HG03060 (cell line): Measurements from ENCODE around the gene WTAP.
"Not testable (repeated sequence)": the region's sequence is repeated elsewhere in the genome, so short reads cannot be mapped to it uniquely, and the experiment has no call there.

Experiments
- ATAC-seq: cut with Tn5 transposase; IDR thresholded peaks from one replicate; pipeline ENCODE4 v1.9.1; 2021; ENCODE audit warnings: low read depth, moderate number of reproducible peaks; ENCODE audit not compliant: unreplicated experiment

The WTAP gene

GRCh38 chr6:159693128-159693893 is 34.0 kb upstream of the WTAP start, which contains the start of gene SOD2:
Gene SOD2, minus strand, starts transcription at chr6:159693241. Its CDS starts 74 bp downstream, at chr6:159693167.
- peak; percentile 68 for ATAC-seq

GRCh38 chr6:159693894-159694545 is 33.3 kb upstream of the WTAP start:
- no peak for ATAC-seq

- ATAC-seq = no peak
These were observed 31.3 kb upstream of the WTAP start for GRCh38 chr6:159695984-159696383.

- ATAC-seq = no peak
These were observed 26.3 kb upstream of the WTAP start for GRCh38 chr6:159700970-159701369.

GRCh38 chr6:159701413-159701999 is 25.8 kb upstream of the WTAP start:
- ATAC-seq = no peak

GRCh38 chr6:159710603-159711002 is 16.7 kb upstream of the WTAP start:
- ATAC-seq = not testable (repeated sequence)

- not testable (repeated sequence) for ATAC-seq
These were observed 14.9 kb upstream of the WTAP start for GRCh38 chr6:159712389-159712788.

GRCh38 chr6:159713984-159714383 is 13.3 kb upstream of the WTAP start:
- ATAC-seq = no peak

GRCh38 chr6:159714404-159714803 is 12.9 kb upstream of the WTAP start:
- ATAC-seq = no peak

GRCh38 chr6:159715166-159715565 is 12.1 kb upstream of the WTAP start:
- ATAC-seq = no peak

- no peak for ATAC-seq
These were observed 11.7 kb upstream of the WTAP start for GRCh38 chr6:159715605-159716004.

- ATAC-seq = no peak
These were observed 10.8 kb upstream of the WTAP start for GRCh38 chr6:159716247-159717096.

- no peak for ATAC-seq
These were observed 8.7 kb upstream of the WTAP start for GRCh38 chr6:159718634-159719033.

GRCh38 chr6:159719287-159719686 is 8.0 kb upstream of the WTAP start:
- no peak for ATAC-seq

- ATAC-seq = no peak
These were observed 6.6 kb upstream of the WTAP start for GRCh38 chr6:159720708-159721107.

GRCh38 chr6:159721981-159722380 is 5.3 kb upstream of the WTAP start:
- ATAC-seq = not testable (repeated sequence)

GRCh38 chr6:159722655-159723054 is 4.7 kb upstream of the WTAP start:
- ATAC-seq = no peak

GRCh38 chr6:159723259-159723658 is 4.0 kb upstream of the WTAP start:
- no peak for ATAC-seq

GRCh38 chr6:159724778-159725177 is 2.5 kb upstream of the WTAP start:
- no peak for ATAC-seq

- ATAC-seq = not testable (repeated sequence)
These were observed 2.1 kb upstream of the WTAP start for GRCh38 chr6:159725208-159725607.
